Gastrocnemius medialis (tissue), 4 donors: ENCODE measurements around the gene TACR1.

Source experiments
- POLR2A ChIP-seq, 2 donors: fragments of 450-650 bp; IDR thresholded peaks; one replicate each; pipeline ENCODE4 v1.6.1; 2017; ENCODE audit warnings: antibody characterized with exemption in 2 of 2, mild to moderate bottlenecking in 2 of 2, moderate library complexity in 2 of 2
- TF ChIP-seq, protein P1 (sequence below), 5 experiments: fragments of 450-650 bp in 3 of 5; fragments of 200-600 bp in 2 of 5; sonication (generic) in 2 of 5; IDR thresholded peaks in 4 of 5; conservative IDR thresholded peaks in 1 of 5; 1 replicate in 4 of 5; 2 replicates in 1 of 5; pipeline ENCODE4 v1.5.1; 2016 to 2019; ENCODE audit warnings: antibody characterized with exemption in 5 of 5, mild to moderate bottlenecking in 3 of 5, moderate library complexity in 3 of 5

DNA sequence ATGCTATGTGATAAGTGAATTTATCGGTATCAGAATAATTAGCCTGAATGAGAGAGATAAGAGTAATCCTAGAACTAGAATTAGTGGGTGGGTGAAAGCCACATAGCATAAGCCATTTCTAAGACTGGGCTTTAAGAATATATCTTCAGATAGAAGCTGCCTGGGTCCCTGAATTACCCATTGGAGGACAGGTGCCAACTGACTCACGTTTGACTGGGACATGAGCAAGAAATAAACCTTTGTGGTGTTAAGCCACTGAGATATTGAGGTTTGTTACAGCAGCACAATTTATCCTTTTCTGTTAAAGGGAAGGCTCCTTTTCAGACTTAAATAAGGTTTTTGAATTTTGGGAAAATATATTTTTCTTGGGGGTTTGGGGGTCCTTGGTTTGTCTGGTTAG lies 145.0 kb downstream of the TACR1 start:
- TF ChIP-seq, protein P1, sequence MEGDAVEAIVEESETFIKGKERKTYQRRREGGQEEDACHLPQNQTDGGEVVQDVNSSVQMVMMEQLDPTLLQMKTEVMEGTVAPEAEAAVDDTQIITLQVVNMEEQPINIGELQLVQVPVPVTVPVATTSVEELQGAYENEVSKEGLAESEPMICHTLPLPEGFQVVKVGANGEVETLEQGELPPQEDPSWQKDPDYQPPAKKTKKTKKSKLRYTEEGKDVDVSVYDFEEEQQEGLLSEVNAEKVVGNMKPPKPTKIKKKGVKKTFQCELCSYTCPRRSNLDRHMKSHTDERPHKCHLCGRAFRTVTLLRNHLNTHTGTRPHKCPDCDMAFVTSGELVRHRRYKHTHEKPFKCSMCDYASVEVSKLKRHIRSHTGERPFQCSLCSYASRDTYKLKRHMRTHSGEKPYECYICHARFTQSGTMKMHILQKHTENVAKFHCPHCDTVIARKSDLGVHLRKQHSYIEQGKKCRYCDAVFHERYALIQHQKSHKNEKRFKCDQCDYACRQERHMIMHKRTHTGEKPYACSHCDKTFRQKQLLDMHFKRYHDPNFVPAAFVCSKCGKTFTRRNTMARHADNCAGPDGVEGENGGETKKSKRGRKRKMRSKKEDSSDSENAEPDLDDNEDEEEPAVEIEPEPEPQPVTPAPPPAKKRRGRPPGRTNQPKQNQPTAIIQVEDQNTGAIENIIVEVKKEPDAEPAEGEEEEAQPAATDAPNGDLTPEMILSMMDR (IDR thresholded peaks at IDR 0.05 in 4 of 5, conservative IDR thresholded peaks at IDR 0.05 in 1 of 5) = no peak
- TF ChIP-seq POLR2A (IDR thresholded peaks at IDR 0.05) = no peak
